ENCODE measurements around the gene SLC25A42.
"Not testable (repeated sequence)": the region's sequence is repeated elsewhere in the genome, so short reads cannot be mapped to it uniquely, and the experiment has no call there.

Gene SLC25A42

DNA sequence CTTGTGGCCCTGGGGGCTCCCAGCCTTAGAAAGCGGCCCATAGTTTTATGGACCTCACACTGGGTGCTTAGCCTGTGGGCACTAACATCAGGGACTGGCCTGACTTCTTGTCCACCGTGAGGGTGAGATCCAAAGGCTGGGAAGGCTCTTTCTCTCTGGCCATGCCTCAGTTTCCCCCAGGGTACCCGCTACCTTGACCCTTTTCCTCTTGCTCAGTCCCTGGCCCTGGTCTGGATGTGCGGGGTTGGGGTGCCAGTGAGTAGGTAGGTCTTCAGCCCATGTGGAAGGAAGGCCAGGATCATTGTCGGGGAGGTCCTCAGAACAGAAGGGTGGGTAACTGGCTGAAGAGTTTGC lies 76.1 kb downstream of the SLC25A42 start:
- DNase-seq, result no peak

GRCh38 chr19:19140476-19140875 lies 76.7 kb downstream of the SLC25A42 start:
- DNase-seq, result no peak

- DNase-seq, result no peak
Measured at GRCh38 chr19:19142347-19142746, 78.6 kb downstream of the SLC25A42 start.

GRCh38 chr19:19145281-19145680 lies 81.5 kb downstream of the SLC25A42 start:
- no peak for DNase-seq

- peak in 1 of 2 experiments; percentile 35 for DNase-seq
Measured at GRCh38 chr19:19145684-19146608, 82.2 kb downstream of the SLC25A42 start.

GRCh38 chr19:19146865-19147264 lies 83.1 kb downstream of the SLC25A42 start:
- no peak for DNase-seq

DNA sequence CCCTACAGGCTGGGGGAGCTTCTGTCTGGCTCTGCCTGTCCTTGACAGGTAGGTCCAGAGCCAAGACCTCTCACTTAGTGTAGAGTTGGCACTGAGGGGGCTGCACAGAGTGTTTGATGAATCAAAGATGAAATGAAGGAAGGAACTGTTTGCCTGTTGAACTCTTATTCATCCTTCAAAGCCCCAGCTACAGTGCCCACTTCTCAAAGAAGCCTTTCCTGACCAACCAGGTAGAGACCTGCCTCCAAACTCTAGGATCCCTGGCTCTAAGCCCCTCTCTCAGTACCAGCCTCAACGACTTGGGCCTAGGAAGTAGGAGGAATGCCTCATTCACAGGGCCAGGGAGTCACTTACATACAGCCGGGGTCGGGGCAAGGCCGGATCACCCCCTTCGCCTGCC lies 83.5 kb downstream of the SLC25A42 start:
- DNase-seq, result no peak

- not testable (repeated sequence) for DNase-seq
Measured at GRCh38 chr19:19148504-19148903, 84.7 kb downstream of the SLC25A42 start.

DNA sequence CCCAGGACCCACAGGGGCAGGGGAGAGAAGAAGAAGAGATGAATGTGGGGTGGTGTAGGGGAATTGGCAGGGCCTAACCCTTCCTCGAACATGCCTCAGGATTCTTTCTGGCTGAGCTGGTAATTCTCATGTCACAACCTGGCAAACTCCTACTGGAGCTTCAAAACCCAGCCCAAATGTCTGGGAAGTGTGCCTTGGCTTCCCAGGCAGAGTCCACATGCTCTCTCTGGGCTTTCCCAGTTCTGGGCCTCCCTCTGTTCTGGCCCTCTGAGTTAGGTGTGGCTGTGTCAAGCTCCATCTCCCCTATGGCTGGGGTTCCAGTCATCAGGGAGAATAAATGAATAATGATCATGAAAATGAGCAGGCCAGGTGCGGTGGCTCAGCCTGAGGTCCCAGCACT lies 85.6 kb downstream of the SLC25A42 start:
- DNase-seq, result no peak

DNA sequence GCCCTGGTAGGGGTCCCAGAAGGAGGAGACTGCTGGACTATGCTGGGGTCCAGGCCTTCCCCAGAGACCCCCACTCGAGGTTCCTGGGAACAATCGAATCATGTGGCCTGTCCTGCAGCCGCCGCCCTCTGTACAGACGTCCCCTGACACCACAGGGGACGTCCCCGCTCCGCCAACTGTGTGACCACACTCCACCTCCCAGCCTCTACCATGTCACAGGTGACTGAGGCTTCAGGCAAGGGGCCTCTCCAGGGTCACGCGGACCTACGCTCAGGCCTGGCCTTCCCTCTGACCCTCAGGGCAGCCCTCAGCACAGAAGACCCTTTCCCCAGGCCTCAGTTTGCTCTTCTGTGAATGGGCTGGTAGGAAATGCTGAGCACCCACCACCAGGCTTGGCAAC lies 87.6 kb downstream of the SLC25A42 start:
- no peak for DNase-seq

DNA sequence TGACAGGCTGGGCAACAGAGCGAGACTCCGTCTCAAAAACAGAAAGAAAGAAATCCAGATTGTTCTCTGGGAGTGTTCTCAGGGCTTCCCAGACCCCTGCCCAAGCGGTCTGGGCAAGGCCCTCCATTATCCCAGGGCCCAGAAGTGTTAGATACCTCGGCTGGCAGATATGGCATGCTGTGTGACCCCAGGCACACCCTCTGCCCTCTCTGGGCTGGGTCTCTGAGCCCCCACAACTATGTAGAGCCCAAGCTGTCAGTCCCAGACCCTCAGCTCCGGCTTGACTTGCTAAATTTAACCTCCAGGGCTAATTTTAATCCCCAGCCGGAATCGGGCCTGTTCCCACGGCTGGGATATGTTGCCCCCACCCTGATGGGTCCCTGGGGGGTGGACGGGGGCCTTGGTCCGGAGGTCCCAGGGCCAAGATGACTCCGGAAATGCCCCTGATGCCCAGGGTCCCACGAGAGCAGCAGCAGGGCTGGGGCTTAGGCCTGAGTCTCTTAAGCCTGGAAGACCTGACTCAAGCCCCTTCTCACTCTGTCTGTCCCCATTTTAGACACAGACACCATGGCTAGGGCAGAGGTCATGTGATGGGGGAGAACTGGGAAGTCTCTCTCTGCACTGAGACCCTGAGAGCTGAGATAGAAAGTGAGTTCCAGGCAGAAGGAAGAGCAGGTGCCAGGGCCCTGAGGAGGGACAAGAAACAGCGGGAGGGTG lies 89.0 kb downstream of the SLC25A42 start:
- no peak for DNase-seq

DNA sequence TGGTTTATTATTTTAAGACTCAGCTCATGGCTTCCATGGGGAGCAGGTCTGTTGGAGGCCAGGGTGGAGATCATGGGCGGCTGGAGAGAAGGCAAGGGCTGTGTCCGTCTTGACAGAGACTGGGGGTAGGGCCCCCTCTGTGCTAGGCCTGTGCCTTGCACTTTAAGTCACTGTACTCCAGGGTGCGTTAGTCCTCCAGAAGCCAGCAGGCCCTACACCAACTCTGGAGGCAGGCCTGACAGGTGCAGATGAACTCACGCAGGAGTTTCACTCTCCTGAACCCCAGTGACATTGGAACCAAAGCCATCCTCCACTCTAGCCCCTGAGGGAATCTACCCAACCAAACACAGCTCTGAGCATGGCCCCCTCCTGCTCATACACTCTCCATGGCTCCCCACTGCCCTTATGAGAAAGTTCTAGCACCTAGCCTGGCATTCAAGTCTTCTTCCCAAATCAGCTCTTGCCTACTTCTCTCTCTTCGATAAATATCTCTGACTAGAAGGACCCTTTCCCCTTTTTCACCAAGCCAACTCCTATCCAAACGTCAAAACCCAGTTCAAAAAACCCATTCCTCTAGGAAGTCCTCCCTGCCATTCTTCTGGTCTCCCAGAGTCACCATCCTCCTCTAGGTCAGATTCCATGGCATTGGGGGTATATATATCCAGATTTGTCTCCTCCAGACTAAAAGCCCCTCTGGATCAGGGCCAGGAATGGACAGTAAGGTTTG lies 91.1 kb downstream of the SLC25A42 start:
- no peak for DNase-seq

- DNase-seq, result no peak
Measured at GRCh38 chr19:19155495-19156219, 91.9 kb downstream of the SLC25A42 start.

DNA sequence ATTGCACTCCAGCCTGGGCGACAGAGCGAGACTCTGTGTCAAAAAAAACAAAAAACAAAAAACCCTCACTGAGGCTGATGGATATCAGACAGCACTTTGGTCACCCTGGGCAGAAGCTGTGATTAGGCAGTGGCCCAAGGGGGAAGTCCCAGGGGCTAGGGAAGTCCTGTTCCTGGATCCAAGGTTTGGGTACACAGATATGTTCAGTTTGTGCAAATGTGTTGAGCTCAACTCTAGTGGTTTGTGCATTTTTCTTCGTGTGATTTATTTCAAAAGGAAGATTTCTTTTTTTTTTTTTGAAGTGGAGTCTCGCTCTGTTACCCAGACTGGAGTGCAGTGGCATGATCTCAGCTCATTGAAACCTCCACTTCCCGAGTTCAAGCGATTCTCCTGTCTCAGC lies 94.0 kb downstream of the SLC25A42 start:
- no peak for DNase-seq

GRCh38 chr19:19159534-19159933 lies 95.7 kb downstream of the SLC25A42 start:
- no peak for DNase-seq

- DNase-seq, result no peak
Measured at GRCh38 chr19:19160461-19161035, 96.8 kb downstream of the SLC25A42 start.

DNA sequence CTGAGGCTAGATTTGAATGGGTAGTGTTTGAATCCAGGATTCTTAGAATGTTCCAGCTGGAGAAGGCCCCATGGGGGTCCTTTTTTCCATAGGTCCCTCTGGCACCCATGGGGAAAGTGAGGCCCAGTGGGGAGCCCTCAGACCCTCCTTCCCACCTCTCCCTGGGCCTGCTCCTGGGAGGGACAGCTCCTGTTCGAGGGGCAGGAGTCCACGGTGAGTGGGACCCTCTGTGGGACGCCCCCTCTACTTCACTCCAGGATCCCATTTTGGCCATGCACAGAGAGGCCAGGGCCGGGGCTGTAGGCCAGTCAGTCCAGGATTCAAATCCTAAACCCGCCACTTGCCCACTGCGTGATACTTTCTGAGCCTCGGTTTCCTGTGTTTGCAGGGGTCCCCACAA lies 98.7 kb downstream of the SLC25A42 start:
- no peak for DNase-seq
